ENCODE results near the gene ADAMTS20. TPM values are rescaled to one million over a fixed set of nuclear protein-coding genes. Genes with fewer than 3 reads are reported as not detected.

The ADAMTS20 gene
- total RNA-seq, 1 experiment from 2014 or later, result not detected

GRCh38 chr12:43318021-43318420, 234.0 kb downstream of the ADAMTS20 start:
- no peak for ATAC-seq
- Histone ChIP-seq H3K9me3 (ENCODE audit: control insufficient read depth, insufficient read depth, low read depth, low read length) (no peaks in the 10 kb centered on the region; the same call in 1 of the 2 replicates), H3K27ac (ENCODE audit: low read length) (no peak overlapping the region), H3K36me3 (ENCODE audit: control insufficient read depth, insufficient read depth, low read length) (no peaks in the 10 kb centered on the region), H3K27me3 (ENCODE audit: control insufficient read depth, insufficient read depth, low read length) (no peaks in the 10 kb centered on the region), H3K4me1 (ENCODE audit: control insufficient read depth, insufficient read depth, low read length) (no peaks in the 10 kb centered on the region), H3K4me3 (ENCODE audit: low read depth in 2 of 2, low read length in 2 of 2) (no peak overlapping the region)
- POLR2A ChIA-PET, result no interaction called here
- no peak for DNase-seq (ENCODE audit: low read depth, low spot score)
- TF ChIP-seq CTCF (IDR thresholded peaks at IDR 0.05), result no peak
- in situ Hi-C loops (cut with HindIII; ENCODE audit: low pct_unique_long_range_greater_than_20kb, low sequenced_read_pairs), result no loop called here
- intact Hi-C loops (cut with micrococcal nuclease; ENCODE audit: unreplicated experiment), result no loop called here
- CTCF ChIA-PET, result no interaction called here
- BruUV-seq (replicated peaks), result no TSS peak

- in situ Hi-C loops (cut with HindIII; ENCODE audit: low pct_unique_long_range_greater_than_20kb, low sequenced_read_pairs), result no loop called here
- no peak for DNase-seq (ENCODE audit: low read depth, low spot score)
- no TSS peak for BruUV-seq (replicated peaks)
- ATAC-seq, result no peak
- Histone ChIP-seq H3K4me1 (ENCODE audit: control insufficient read depth, insufficient read depth, low read length) (no peaks in the 10 kb centered on the region), H3K4me3 (ENCODE audit: low read depth in 2 of 2, low read length in 2 of 2) (no peak overlapping the region), H3K27me3 (ENCODE audit: control insufficient read depth, insufficient read depth, low read length) (no peaks in the 10 kb centered on the region), H3K36me3 (ENCODE audit: control insufficient read depth, insufficient read depth, low read length) (no peaks in the 10 kb centered on the region), H3K27ac (ENCODE audit: low read length) (no peak overlapping the region; the same call in 1 of the 2 replicates), H3K9me3 (ENCODE audit: control insufficient read depth, insufficient read depth, low read depth, low read length) (no peaks in the 10 kb centered on the region)
- ChIA-PET CTCF (no interaction called here), POLR2A (no interaction called here)
- intact Hi-C loops (cut with micrococcal nuclease; ENCODE audit: unreplicated experiment), result no loop called here
- no peak for TF ChIP-seq POLR2AphosphoS5 (IDR thresholded peaks at IDR 0.05; ENCODE audit: low read depth, low read length)
- no peak for TF ChIP-seq TCF7L2 (IDR thresholded peaks at IDR 0.05; ENCODE audit: low read depth, low read length)
- TF ChIP-seq REST (IDR thresholded peaks at IDR 0.05; ENCODE audit: insufficient read depth in 1 of 2, low read depth in 2 of 2, low read length in 1 of 2), result no peak
- no peak for TF ChIP-seq CTCF (IDR thresholded peaks at IDR 0.05)
- no peak for TF ChIP-seq SIN3A (IDR thresholded peaks at IDR 0.05; ENCODE audit: borderline replicate concordance, insufficient read depth, low read depth, low read length)
Measured at GRCh38 chr12:43317156-43317555, 234.8 kb downstream of the ADAMTS20 start.

- CTCF ChIA-PET, result no interaction called here
- ATAC-seq, result no peak
- in situ Hi-C loops (cut with HindIII; ENCODE audit: low pct_unique_long_range_greater_than_20kb, low sequenced_read_pairs), result no loop called here
Measured at GRCh38 chr12:43316520-43316919, 235.5 kb downstream of the ADAMTS20 start.

More at GRCh38 chr12:43316520-43316919, 235.5 kb downstream of the ADAMTS20 start:
- H3K9me3 ChIP-seq (ENCODE audit: control insufficient read depth, insufficient read depth, low read depth, low read length), result no peaks in the 10 kb centered on the region
- BruUV-seq (replicated peaks), result no TSS peak
- intact Hi-C loops (cut with micrococcal nuclease; ENCODE audit: unreplicated experiment), result no loop called here
- H3K27me3 ChIP-seq (ENCODE audit: control insufficient read depth, insufficient read depth, low read length), result no peaks in the 10 kb centered on the region
- H3K4me3 ChIP-seq (ENCODE audit: low read depth in 2 of 2, low read length in 2 of 2), result no peak overlapping the region
- no peak for DNase-seq (ENCODE audit: low read depth, low spot score)
- no peak overlapping the region for H3K27ac ChIP-seq (ENCODE audit: low read length)
- POLR2A ChIA-PET, result no interaction called here
- H3K4me1 ChIP-seq (ENCODE audit: control insufficient read depth, insufficient read depth, low read length), result no peaks in the 10 kb centered on the region
- no peaks in the 10 kb centered on the region for H3K36me3 ChIP-seq (ENCODE audit: control insufficient read depth, insufficient read depth, low read length)
- TF ChIP-seq TCF7L2 (IDR thresholded peaks at IDR 0.05; ENCODE audit: low read depth, low read length) (no peak), SIN3A (IDR thresholded peaks at IDR 0.05; ENCODE audit: borderline replicate concordance, insufficient read depth, low read depth, low read length) (no peak), POLR2AphosphoS5 (IDR thresholded peaks at IDR 0.05; ENCODE audit: low read depth, low read length) (no peak), REST (IDR thresholded peaks at IDR 0.05; ENCODE audit: insufficient read depth in 1 of 2, low read depth in 2 of 2, low read length in 1 of 2) (no peak), CTCF (IDR thresholded peaks at IDR 0.05) (no peak)
